Measurements from ENCODE around the gene AMOTL1. TPM values are rescaled to one million over a fixed set of nuclear protein-coding genes. Genes with fewer than 3 reads are reported as not detected.
A peak's percentile ranks its signal among the peaks of the same experiment; 100 is the strongest.

AMOTL1 gene
- 51.7 TPM for polyA plus RNA-seq (ENCODE audit: insufficient read length)

- peak; percentile 60 for DNase-seq (ENCODE audit: low read depth)
These were observed at the start of gene AMOTL1 for GRCh38 chr11:94767701-94768601. Gene AMOTL1 (plus strand): TSS chr11:94768356. CDS start chr11:94768512, 156 bp downstream.

- DNase-seq (ENCODE audit: low read depth) = no peak
These were observed 48.3 kb upstream of the AMOTL1 start for GRCh38 chr11:94719876-94720275.

- DNase-seq (ENCODE audit: low read depth) = no peak
These were observed 46.4 kb upstream of the AMOTL1 start for GRCh38 chr11:94721565-94722292.

- DNase-seq (ENCODE audit: low read depth) = no peak
These were observed 45.4 kb upstream of the AMOTL1 start for GRCh38 chr11:94722735-94723134.

- DNase-seq (ENCODE audit: low read depth) = no peak
These were observed 43.1 kb upstream of the AMOTL1 start for GRCh38 chr11:94725097-94725496.

GRCh38 chr11:94727819-94728218 is 40.3 kb upstream of the AMOTL1 start:
- DNase-seq (ENCODE audit: low read depth) = no peak

GRCh38 chr11:94728541-94728940 is 39.6 kb upstream of the AMOTL1 start:
- DNase-seq (ENCODE audit: low read depth) = no peak

- DNase-seq (ENCODE audit: low read depth) = no peak
These were observed 39.0 kb upstream of the AMOTL1 start for GRCh38 chr11:94728966-94729751.

- no peak for DNase-seq (ENCODE audit: low read depth)
These were observed 38.0 kb upstream of the AMOTL1 start for GRCh38 chr11:94730153-94730552.

- no peak for DNase-seq (ENCODE audit: low read depth)
These were observed 36.1 kb upstream of the AMOTL1 start for GRCh38 chr11:94731880-94732601.

- DNase-seq (ENCODE audit: low read depth) = no peak
These were observed 35.4 kb upstream of the AMOTL1 start for GRCh38 chr11:94732617-94733281.

GRCh38 chr11:94734563-94735275 is 33.4 kb upstream of the AMOTL1 start:
- no peak for DNase-seq (ENCODE audit: low read depth)

- DNase-seq (ENCODE audit: low read depth) = no peak
These were observed 32.2 kb upstream of the AMOTL1 start for GRCh38 chr11:94735907-94736306.

- DNase-seq (ENCODE audit: low read depth) = no peak
These were observed 31.0 kb upstream of the AMOTL1 start for GRCh38 chr11:94737171-94737611.

GRCh38 chr11:94738746-94739145 is 29.4 kb upstream of the AMOTL1 start:
- no peak for DNase-seq (ENCODE audit: low read depth)

- no peak for DNase-seq (ENCODE audit: low read depth)
These were observed 28.8 kb upstream of the AMOTL1 start for GRCh38 chr11:94739331-94739730.

- DNase-seq (ENCODE audit: low read depth) = no peak
These were observed 27.8 kb upstream of the AMOTL1 start for GRCh38 chr11:94740083-94741021.

- DNase-seq (ENCODE audit: low read depth) = no peak
These were observed 27.0 kb upstream of the AMOTL1 start for GRCh38 chr11:94741022-94741679.

Data from forelimb muscle (tissue), 1 donor.